ENCODE data around the gene BICD2.

BICD2 gene

DNA sequence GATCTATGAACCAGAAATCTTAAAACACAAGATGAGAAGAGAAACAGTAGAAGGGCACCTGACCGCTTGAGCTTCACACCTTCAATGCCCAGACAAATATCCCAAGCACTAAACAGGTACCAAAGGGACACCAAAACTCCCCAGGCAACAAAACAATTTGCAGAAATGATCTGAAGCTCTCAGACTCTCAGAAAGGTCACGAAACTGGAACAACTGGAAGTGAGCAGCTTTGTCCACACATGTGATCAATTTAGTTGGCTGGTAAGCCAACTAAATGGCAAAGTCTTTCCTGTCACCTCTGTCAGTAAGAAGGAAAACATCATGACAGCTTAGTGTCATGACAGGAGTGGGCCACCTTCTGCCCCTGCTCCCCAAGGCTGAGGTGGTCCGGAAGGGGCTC, 98.8 kb downstream of the BICD2 start:
- no peak for DNase-seq

DNA sequence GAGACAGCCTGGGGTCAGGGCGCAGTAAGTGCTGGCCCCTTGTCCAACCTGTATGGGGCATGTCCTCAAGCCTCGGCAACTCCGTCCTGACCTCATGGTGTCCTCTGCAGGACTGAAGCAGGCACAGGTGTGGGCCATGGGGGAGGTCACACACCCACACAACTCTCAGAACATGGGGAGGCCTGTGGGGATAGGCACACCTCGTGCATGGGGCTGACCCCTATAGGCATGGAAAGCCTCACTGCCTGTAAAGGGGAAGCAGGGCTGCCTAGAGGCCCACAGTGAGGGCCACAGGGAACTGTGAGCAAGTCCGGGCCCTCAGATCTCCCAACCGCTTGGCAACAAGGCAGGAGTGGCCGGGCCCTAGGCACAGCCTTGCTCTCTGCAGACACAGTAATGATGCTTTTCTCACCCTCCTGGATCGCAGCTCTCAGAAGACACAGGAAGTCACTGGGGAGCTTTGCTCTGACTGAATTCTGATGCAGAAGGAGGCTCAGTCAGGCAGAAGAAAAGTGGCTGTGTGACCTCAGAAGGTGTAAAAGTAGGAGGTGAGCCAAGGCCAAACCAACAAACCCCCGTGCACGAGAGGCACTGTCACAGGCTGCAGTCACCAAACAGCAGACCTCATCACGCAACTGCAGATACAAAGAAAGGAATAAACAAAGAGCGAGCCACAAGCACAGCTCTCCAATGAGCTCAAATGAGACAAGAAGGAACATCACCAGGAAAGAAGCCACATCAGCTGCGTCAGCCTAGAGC, 100.1 kb downstream of the BICD2 start:
- DNase-seq = no peak

DNA sequence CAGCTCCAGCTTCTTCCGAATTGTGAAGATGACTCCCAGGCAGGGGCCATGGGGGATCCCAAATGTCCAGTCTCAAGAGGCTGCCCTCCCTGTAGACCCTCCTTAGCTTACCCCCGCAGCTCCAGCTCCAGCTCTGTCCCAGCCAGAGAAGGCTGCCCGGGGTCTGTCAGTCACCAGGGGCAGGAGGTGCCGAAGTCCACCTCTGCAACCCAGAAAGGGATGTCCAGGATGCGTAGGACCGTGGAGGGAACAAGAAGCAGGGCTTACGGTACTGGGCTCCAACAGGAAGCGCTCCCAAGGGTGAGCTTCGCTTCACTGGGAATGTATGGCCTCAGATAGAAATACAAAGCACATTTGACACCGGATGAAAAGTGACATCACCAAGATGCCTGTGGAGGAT, 100.7 kb downstream of the BICD2 start:
- no peak for DNase-seq

DNA sequence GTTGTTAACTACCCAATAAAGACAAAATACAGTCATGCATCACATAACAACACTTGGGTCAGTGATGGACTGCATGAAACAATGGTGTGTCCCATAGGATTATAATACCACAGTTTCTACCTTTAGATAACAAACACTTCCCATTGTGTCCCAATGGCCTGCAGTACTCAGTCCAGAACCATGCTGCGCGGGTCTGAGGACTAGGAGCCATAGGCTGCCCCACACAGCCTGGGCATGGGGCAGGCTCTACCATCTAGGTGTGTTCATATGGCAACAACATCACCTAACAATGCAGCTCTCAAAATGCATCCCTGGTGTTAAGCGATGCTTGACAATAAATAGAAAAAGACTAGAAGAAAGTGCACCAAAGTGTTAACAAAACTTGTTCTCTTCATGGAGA, 101.5 kb downstream of the BICD2 start:
- DNase-seq = no peak

DNA sequence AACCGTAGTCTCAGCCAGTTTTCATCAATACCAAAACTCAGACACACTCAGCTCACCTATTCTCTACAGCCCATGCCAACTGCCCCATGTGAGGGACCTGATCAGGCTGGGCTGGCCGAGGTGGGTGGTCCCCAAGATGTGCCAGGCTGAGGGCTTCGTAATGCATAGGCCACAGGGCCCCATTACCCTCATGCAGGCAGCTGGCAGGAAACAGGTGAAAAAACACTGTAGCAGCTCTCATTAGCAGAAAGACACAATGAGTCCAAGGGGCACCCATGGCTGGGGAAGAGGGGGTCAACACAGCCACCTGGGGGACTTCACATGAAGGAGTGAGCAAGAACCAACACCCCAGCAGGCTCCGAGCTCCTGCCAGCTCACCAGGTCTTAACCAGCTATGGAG, 102.9 kb downstream of the BICD2 start:
- DNase-seq = no peak
